ENCODE measurements around the gene DUSP1. TPM values are rescaled to one million over a fixed set of nuclear protein-coding genes. Genes with fewer than 3 reads are reported as not detected.

The DUSP1 gene

DNA sequence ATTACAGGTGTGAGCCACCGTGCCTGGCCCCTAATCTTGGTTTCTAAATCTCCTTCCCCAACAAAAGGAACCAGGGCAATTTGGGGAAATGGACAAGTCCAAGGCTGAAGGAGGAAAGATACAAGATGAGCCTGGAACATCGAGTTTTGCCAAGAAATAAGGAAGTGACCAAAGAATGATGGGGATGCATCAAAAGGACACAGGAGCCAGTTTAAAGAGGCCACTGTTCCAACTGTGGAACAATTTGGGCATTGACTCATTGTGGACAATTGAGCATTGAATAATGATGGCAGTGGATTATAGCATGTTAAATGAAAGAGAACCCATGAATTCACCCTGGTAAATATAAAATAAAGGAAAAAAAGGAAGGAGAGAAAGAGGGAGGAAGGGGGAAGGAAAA is 47.5 kb downstream of the DUSP1 start:
- Histone ChIP-seq H3K4me2 (ENCODE audit: low read length) (no peak overlapping the region), H3K36me3 (ENCODE audit: insufficient read depth, low read length) (no peaks in the 10 kb centered on the region), H3K27me3 (ENCODE audit: control insufficient read depth, insufficient read depth, low read length) (no peaks in the 10 kb centered on the region), H3K9me3 (replicated peaks; ENCODE audit: low read length) (no peaks in the 10 kb centered on the region), H3K9ac (ENCODE audit: low read depth, low read length) (no peak overlapping the region), H3K4me1 (ENCODE audit: control insufficient read depth, insufficient read depth, low read length) (no peaks in the 10 kb centered on the region), H3K4me3 (ENCODE audit: low read length) (no peak overlapping the region)

DNA sequence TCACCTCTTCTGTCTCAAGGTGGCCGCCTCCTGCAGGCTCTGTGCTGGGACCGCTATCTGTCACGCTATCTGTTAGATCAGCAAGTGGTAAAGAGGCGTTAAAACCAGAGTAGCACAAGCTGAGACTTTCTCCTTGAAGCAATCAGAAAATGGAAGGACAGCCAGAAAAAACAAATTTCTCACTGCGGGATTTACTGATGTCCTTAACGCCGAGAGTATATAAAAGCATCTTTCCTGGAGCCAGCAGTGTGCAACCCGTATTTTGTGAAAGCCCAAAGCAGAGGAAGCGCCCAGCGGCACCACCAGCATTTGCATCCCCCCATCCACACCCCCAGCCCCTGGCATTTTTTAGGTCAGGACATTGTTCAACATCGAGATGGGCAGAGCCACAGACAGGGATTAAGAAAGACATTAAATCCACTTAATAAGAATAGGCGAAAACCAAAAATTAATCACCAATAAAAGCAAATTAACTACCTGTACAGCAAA is 48.6 kb downstream of the DUSP1 start:
- no peaks in the 10 kb centered on the region for H3K36me3 ChIP-seq (ENCODE audit: insufficient read depth, low read length)
- H3K4me1 ChIP-seq (ENCODE audit: control insufficient read depth, insufficient read depth, low read length) = peaks cover 2% of the 10 kb centered on the region
- H3K4me2 ChIP-seq (ENCODE audit: low read length) = no peak overlapping the region
- no peak overlapping the region for H3K9ac ChIP-seq (ENCODE audit: low read depth, low read length)
- no peak overlapping the region for H3K4me3 ChIP-seq (ENCODE audit: low read length)
- H3K9me3 ChIP-seq (replicated peaks; ENCODE audit: low read length) = no peaks in the 10 kb centered on the region
- no peaks in the 10 kb centered on the region for H3K27me3 ChIP-seq (ENCODE audit: control insufficient read depth, insufficient read depth, low read length)

DNA sequence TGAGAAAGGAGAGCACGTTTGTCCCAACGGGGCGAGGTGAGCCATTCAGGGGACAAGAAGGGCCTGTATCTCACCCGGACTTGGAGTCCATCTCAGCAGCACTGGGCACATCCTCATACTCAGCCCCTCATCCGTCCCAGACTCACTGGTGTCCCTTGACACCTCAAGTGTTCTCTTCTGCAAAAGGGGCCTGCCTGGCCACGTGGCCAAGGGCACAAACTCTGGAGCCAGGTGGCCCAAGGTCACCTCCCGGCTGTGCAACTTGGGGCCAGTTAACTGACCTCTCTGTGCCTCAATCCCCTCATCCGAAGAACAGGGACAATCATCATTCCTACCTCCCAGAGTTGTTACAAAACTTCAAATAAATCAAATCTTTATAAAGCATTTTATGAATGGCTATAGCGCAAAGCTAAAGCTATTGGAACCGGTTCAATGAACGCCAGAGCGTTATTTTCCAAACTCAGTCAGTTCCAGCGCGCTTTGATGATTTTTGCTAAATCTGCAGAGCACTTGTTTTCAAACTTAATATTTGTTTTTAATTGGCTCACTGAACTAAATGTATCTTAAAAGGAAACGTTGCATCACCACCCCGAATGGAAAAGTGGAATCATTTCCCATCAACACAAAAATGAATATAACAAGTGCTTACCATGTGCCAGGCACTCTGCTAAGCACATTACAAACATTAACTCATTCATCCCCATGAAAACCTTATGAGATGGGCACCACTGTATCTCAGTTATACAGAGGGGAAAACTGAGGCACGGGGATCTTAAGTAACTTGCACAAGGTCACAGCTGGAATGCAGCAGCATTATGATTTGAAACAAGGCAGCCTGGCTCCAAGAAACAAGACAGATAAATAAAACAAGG is 49.3 kb downstream of the DUSP1 start:
- H3K4me3 ChIP-seq (ENCODE audit: low read length) = no peak overlapping the region
- no peak overlapping the region for H3K4me2 ChIP-seq (ENCODE audit: low read length)
- peaks cover 8% of the 10 kb centered on the region for H3K4me1 ChIP-seq (ENCODE audit: control insufficient read depth, insufficient read depth, low read length)
- H3K36me3 ChIP-seq (ENCODE audit: insufficient read depth, low read length) = no peaks in the 10 kb centered on the region
- no peaks in the 10 kb centered on the region for H3K9me3 ChIP-seq (replicated peaks; ENCODE audit: low read length)
- no peak overlapping the region for H3K9ac ChIP-seq (ENCODE audit: low read depth, low read length)
- H3K27me3 ChIP-seq (ENCODE audit: control insufficient read depth, insufficient read depth, low read length) = no peaks in the 10 kb centered on the region

DNA sequence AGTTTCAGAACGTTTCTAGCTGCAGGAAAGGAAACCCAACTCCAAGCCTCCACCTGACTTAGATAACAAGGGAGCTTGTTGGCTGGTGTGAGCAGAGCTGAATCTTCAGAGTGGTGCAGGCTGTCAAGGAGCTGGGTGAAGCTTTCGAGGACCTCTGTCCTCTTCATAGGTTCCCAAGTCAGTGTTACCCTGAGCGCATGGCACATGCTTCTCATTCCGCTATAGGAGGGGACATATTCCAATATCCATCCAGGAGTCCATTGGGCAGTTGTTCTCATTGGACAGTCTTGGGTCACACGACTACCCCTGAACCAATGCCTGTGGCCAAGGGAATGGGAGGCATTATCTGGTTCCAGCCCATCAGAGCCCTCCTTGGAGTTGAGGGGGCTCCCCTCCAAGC is 50.3 kb downstream of the DUSP1 start:
- Histone ChIP-seq H3K4me3 (ENCODE audit: low read length) (no peak overlapping the region), H3K9me3 (replicated peaks; ENCODE audit: low read length) (no peaks in the 10 kb centered on the region), H3K27me3 (ENCODE audit: control insufficient read depth, insufficient read depth, low read length) (no peaks in the 10 kb centered on the region), H3K4me1 (ENCODE audit: control insufficient read depth, insufficient read depth, low read length) (peaks cover 12% of the 10 kb centered on the region), H3K9ac (ENCODE audit: low read depth, low read length) (no peak overlapping the region), H3K4me2 (ENCODE audit: low read length) (no peak overlapping the region), H3K36me3 (ENCODE audit: insufficient read depth, low read length) (no peaks in the 10 kb centered on the region)

DNA sequence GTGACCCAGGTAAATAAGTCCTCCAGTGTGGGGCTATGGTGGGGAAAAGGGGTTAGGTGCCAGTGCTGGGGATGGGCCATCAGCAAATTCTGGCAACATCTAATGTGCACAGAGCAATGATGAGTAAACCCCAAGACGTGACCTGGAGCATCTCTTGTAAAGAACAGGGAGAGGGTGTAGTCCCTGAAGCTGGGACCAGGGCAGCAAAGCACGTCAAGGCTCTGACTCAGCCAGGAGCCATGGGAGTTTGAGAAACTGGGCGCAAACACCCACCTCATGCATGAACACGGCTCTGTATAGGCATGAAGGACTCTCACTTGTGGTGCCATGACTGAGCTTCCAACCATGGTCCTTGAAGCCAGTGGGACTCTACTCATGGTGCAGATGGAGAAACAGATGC is 51.8 kb downstream of the DUSP1 start:
- Histone ChIP-seq H3K9ac (ENCODE audit: low read depth, low read length) (no peak overlapping the region), H3K27me3 (ENCODE audit: control insufficient read depth, insufficient read depth, low read length) (no peaks in the 10 kb centered on the region), H3K36me3 (ENCODE audit: insufficient read depth, low read length) (no peaks in the 10 kb centered on the region), H3K4me1 (ENCODE audit: control insufficient read depth, insufficient read depth, low read length) (peaks cover 26% of the 10 kb centered on the region), H3K4me3 (ENCODE audit: low read length) (no peak overlapping the region), H3K4me2 (ENCODE audit: low read length) (no peak overlapping the region), H3K9me3 (replicated peaks; ENCODE audit: low read length) (no peaks in the 10 kb centered on the region)

DNA sequence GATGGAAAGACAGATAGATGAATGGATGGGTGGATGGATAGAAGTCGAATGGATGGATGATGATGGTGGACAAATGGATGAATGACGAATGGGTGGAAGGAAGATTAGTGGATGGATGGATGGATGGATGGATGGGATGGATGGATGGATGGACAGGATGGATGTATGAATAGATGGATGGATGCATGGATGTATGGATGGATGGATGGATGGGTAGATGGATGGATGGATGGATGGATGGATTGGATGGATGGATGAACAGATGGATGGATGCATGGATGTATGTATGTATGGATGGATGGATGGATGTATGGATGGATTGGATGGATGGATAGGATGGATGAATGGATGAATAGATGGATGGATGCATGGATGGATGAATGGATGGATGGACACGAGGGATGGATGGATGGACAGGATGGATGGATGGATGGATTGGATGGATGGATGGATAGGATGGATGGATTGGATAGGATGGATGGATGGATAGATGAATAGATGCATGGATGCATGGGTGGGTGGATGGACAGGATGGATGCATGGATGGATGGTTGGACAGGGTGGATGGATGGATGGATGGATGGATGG is 52.4 kb downstream of the DUSP1 start:
- no peaks in the 10 kb centered on the region for H3K9me3 ChIP-seq (replicated peaks; ENCODE audit: low read length)
- no peak overlapping the region for H3K4me2 ChIP-seq (ENCODE audit: low read length)
- H3K36me3 ChIP-seq (ENCODE audit: insufficient read depth, low read length) = no peaks in the 10 kb centered on the region
- H3K9ac ChIP-seq (ENCODE audit: low read depth, low read length) = no peak overlapping the region
- H3K4me1 ChIP-seq (ENCODE audit: control insufficient read depth, insufficient read depth, low read length) = peaks cover 27% of the 10 kb centered on the region
- H3K4me3 ChIP-seq (ENCODE audit: low read length) = no peak overlapping the region
- H3K27me3 ChIP-seq (ENCODE audit: control insufficient read depth, insufficient read depth, low read length) = no peaks in the 10 kb centered on the region

Small RNA genes lying within 50 kb of the gene (small RNA-seq; reads per million reads assigned to genes)
- gene AC022217.4 = not detected
- gene RF00019 = not detected
